ENCODE results near the gene AP1G1. TPM values are rescaled to one million over a fixed set of nuclear protein-coding genes. Genes with fewer than 3 reads are reported as not detected.

The AP1G1 gene
- total RNA-seq, 4 donors from 2014 or later = 43.7 to 66.2 (median 57.1) TPM

GRCh38 chr16:71769222-71769621 is 39.4 kb downstream of the AP1G1 start:
- WGBS, 2 donors (ENCODE audit: low coverage in 1 of 2) = 100% methylated on average over 1 of the region's 1 CpG; no CpG with 5 or more reads in 1 of the 2 donors
- no peak for ATAC-seq
- Histone ChIP-seq H3K9me3 (no peaks in the 10 kb centered on the region), H3K4me1 (peaks cover 0 to 14% (median 0%) of the 10 kb centered on the region in 3 donors), H3K27ac (no peak overlapping the region), H3K4me3 (no peak overlapping the region), H3K36me3 (peaks cover 0 to 78% of the 10 kb centered on the region in 2 donors), H3K27me3 (no peaks in the 10 kb centered on the region)
- TF ChIP-seq POLR2A (IDR thresholded peaks at IDR 0.05) = no peak
- no peak for TF ChIP-seq EP300 (IDR thresholded peaks at IDR 0.05)
- no peak for TF ChIP-seq CTCF (IDR thresholded peaks at IDR 0.05)
- TF ChIP-seq POLR2AphosphoS5 (IDR thresholded peaks at IDR 0.05) = no peak

- H3K36me3 ChIP-seq = peaks cover 0 to 80% of the 10 kb centered on the region in 2 donors
Measured at GRCh38 chr16:71767060-71767900, 41.4 kb downstream of the AP1G1 start.

GRCh38 chr16:71762186-71762585 is 46.4 kb downstream of the AP1G1 start:
- Histone ChIP-seq H3K4me3 (no peak overlapping the region), H3K4me1 (peaks cover 0 to 10% (median 0%) of the 10 kb centered on the region in 3 donors), H3K27me3 (no peaks in the 10 kb centered on the region), H3K27ac (no peak overlapping the region), H3K36me3 (peaks cover 6 to 82% of the 10 kb centered on the region in 2 donors), H3K9me3 (no peaks in the 10 kb centered on the region)
- ATAC-seq = no peak
- TF ChIP-seq EP300 (IDR thresholded peaks at IDR 0.05) = no peak
- TF ChIP-seq CTCF (IDR thresholded peaks at IDR 0.05) = no peak
- no peak for TF ChIP-seq POLR2AphosphoS5 (IDR thresholded peaks at IDR 0.05)
- TF ChIP-seq POLR2A (IDR thresholded peaks at IDR 0.05) = no peak
- WGBS, 2 donors (ENCODE audit: low coverage in 1 of 2) = 76 to 100% methylated on average over 1 to 2 of the region's 2 CpGs

More at GRCh38 chr16:71767060-71767900, 41.4 kb downstream of the AP1G1 start:
- Histone ChIP-seq H3K4me1 (peaks cover 0 to 14% (median 0%) of the 10 kb centered on the region in 3 donors), H3K4me3 (no peak overlapping the region), H3K27ac (no peak overlapping the region), H3K27me3 (no peaks in the 10 kb centered on the region), H3K9me3 (no peaks in the 10 kb centered on the region)
- ATAC-seq = no peak
- no peak for TF ChIP-seq POLR2A (IDR thresholded peaks at IDR 0.05)
- WGBS, 2 donors (ENCODE audit: low coverage in 1 of 2) = 76 to 83% methylated on average over 3 of the region's 3 CpGs

DNA sequence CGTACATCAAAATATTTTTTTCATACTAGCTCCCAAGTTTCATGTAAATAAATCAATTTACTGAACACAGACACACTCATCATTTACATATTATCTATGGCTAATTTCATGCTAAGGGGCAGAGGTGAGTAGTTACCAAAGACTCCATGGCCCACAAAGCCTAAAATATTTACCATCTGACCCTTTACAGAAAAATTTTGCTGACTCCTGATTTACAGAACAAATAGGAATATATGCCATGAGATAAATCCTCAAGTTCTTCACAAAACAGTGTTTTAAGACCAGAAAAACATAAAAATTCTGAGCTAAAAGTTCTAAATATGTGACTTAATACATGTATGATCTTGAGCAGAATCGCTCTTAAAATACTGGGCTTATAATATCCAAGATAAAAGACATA is 47.5 kb downstream of the AP1G1 start:
- no peak for TF ChIP-seq POLR2AphosphoS5 (IDR thresholded peaks at IDR 0.05)
- TF ChIP-seq EP300 (IDR thresholded peaks at IDR 0.05) = no peak
- TF ChIP-seq CTCF (IDR thresholded peaks at IDR 0.05) = no peak
- TF ChIP-seq POLR2A (IDR thresholded peaks at IDR 0.05) = no peak
- Histone ChIP-seq H3K36me3 (peaks cover 6 to 91% of the 10 kb centered on the region in 2 donors), H3K4me3 (no peak overlapping the region), H3K27me3 (no peaks in the 10 kb centered on the region), H3K4me1 (no peaks in the 10 kb centered on the region), H3K9me3 (no peaks in the 10 kb centered on the region), H3K27ac (no peak overlapping the region)
- ATAC-seq = no peak
- 100% methylated on average over 2 of the region's 2 CpGs for WGBS, 2 donors (ENCODE audit: low coverage in 1 of 2)

DNA sequence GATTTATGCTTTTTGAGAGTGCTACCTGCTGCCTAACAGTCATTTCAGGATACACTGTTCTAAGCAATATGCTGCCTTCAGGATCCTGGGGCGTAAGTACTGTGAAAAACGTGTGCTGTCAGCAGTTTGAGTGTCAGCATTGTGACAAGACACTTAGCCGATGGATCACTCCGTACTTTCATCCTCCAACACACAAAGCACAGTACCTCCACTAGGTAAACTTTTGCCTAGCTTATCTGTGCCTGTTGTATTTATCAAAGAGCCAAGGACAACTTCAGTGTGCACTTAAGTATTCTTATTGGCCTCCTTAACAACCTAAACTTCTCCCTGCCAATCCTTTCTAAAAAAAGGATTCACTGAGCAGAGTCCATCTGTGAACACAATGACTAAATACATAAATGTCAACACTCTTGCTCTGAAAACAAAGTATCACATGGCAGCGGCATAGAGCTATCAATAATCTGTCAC is 50.3 kb downstream of the AP1G1 start:
- H3K4me3 ChIP-seq = no peak overlapping the region
- WGBS, 2 donors (ENCODE audit: low coverage in 1 of 2) = 84 to 85% methylated on average over 1 to 5 of the region's 5 CpGs
- H3K9me3 ChIP-seq = no peaks in the 10 kb centered on the region
- TF ChIP-seq CTCF (IDR thresholded peaks at IDR 0.05) (no peak), POLR2AphosphoS5 (IDR thresholded peaks at IDR 0.05) (no peak), POLR2A (IDR thresholded peaks at IDR 0.05) (no peak), EP300 (IDR thresholded peaks at IDR 0.05) (no peak)
- H3K36me3 ChIP-seq = peaks cover 7 to 100% of the 10 kb centered on the region in 2 donors
- no peaks in the 10 kb centered on the region for H3K4me1 ChIP-seq
- no peaks in the 10 kb centered on the region for H3K27me3 ChIP-seq
- no peak overlapping the region for H3K27ac ChIP-seq
- ATAC-seq = no peak
